GM12873 (cell line): ENCODE data around the gene PANK2.

ENCODE experiments used
- TF ChIP-seq, protein P1 (sequence below): IDR thresholded peaks from 2 replicates; pipeline ENCODE4 v1.5.1; 2012; ENCODE audit warnings: low read depth, mild to moderate bottlenecking, moderate library complexity, low read length, control low read depth; ENCODE audit not compliant: insufficient read depth; ENCODE audit errors: missing control alignments

Gene PANK2

GRCh38 chr20:3923818-3924217 lies 34.6 kb downstream of the PANK2 start:
- TF ChIP-seq, protein P1, sequence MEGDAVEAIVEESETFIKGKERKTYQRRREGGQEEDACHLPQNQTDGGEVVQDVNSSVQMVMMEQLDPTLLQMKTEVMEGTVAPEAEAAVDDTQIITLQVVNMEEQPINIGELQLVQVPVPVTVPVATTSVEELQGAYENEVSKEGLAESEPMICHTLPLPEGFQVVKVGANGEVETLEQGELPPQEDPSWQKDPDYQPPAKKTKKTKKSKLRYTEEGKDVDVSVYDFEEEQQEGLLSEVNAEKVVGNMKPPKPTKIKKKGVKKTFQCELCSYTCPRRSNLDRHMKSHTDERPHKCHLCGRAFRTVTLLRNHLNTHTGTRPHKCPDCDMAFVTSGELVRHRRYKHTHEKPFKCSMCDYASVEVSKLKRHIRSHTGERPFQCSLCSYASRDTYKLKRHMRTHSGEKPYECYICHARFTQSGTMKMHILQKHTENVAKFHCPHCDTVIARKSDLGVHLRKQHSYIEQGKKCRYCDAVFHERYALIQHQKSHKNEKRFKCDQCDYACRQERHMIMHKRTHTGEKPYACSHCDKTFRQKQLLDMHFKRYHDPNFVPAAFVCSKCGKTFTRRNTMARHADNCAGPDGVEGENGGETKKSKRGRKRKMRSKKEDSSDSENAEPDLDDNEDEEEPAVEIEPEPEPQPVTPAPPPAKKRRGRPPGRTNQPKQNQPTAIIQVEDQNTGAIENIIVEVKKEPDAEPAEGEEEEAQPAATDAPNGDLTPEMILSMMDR = no peak

GRCh38 chr20:3924304-3925112 lies 35.3 kb downstream of the PANK2 start:
- TF ChIP-seq, protein P1 = no peak

- TF ChIP-seq, protein P1 = no peak
Measured at GRCh38 chr20:3925113-3925695, 36.0 kb downstream of the PANK2 start.

DNA sequence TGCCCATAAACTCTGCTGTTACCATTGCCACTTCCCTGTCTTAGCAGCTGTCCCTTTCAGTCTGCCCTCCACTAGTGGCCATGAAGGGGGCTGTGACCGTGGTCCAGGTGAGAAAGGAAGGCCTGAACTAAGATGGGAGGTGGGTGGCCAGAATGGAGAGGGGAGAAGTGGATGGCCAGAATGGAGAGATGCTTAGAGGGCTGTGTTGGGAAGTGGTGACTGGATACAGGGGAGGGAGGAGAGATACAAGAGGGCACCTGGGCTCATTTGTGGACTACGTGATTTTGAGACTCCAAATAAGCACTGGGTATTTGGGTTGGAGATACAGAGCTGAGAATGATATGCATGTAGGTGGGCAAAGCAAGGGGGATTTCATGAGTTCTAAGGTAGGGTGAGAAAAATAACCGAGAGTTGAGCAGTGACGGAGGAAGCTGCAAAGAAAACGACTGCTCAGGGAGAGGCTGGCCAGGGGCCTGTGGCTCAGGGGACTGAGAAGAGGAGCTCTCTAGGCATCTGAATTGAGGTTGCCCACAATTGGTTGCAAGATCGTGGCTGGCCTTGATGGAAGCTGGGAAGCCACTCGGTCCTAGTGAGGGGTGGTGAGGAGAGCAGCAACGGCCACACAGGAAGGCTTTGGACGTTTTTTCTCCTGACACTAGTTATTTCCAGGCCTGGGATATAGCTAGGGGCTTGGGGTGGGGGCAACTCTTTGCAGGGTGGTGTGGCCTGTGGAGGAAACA lies 36.9 kb downstream of the PANK2 start:
- TF ChIP-seq, protein P1 = no peak

DNA sequence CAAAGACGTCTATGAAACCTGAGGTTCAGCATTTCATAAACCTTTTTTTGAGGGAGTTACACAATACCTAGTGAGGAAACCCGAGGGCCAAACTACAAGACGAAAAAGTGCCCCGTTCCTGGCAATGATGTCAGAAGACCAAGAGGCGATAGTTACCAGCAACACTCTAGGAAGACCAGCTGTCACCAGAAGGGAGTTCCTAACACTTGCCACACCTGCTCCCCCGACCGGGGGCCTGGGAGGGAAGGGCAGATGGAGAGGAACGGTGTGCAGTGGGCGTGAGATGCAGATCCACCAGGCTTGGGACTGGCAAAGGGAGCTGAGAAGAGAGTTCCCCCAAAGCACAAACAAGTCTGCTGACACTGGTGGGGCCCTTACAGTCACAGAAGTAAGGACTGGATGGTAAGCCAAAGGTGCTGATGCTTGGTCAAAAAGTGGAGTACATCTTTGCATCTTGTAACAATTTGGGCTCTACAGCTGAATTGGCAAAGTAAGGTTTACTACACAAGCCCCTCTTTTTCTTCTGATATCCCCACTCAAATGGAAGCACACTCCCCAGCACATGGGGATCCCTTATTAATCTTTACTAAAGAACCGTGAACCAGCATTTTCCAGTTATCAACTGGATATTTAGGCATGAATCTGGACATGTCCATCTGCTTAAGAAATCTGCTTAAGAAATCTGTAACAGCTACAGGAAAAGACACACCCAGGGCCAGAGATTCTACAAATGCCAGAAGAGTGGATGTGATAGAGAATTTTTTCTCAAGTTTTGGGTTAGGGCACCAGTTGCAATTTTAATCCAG lies 38.5 kb downstream of the PANK2 start:
- TF ChIP-seq, protein P1 = no peak

DNA sequence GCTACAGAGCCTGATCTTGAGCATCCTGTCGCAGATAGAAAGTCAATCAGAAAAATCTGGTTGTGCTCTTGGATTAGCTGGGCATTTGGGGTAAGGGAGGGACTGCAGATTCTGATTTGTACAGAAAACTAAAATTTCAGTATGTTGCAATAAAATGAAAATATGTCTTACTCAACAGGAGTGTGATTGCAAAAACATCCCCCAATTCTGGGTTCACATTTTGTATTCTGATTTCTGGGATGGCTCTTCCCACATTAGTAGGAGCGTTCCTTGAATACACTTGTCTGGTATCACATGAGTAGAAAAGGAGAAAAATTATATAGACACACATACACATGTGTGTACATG lies 40.5 kb downstream of the PANK2 start:
- TF ChIP-seq, protein P1 = no peak
